ENCODE results near the gene AFAP1.

DNA sequence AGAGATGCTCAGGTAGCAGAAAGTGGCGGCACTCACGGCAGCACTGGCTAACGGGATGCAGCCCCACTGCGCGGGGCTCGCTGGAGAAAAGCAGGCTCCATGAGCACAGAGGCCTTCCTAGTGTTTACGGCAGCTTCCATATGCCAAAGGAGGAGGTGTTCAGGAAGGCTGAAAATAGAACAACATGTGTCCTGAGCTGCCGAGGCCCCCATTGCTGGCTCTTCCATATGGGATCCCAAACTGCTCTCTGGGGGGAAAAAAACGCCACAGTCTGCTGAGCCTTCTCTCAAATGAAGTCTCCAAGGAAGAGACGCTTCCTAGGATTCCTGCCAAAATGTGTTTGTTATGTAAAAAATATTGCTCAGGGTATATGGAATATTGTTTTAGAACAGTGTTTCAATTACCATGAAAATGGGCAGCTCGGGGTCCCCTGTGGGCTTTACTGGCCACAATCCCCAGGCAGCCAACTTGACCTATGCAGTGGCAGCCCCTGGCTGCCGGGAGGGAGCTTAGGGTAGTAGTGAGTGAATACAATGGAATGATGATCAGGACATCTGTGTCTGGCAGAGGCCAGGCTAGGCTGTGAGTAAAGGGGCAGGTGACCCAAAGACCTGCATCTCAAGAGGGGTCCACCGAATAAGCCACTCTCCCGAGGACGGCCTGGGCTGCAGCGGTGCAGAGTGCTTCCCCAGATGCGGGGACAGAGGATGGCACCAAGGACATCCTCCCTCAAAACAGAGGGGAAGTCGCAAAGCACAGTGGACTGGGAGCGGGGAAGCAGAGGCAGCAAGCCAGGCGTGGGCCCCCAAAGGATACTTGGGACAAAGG lies 170.1 kb downstream of the AFAP1 start:
- TF ChIP-seq POLR2A (IDR thresholded peaks at IDR 0.05): no peak
- TF ChIP-seq, protein P1, sequence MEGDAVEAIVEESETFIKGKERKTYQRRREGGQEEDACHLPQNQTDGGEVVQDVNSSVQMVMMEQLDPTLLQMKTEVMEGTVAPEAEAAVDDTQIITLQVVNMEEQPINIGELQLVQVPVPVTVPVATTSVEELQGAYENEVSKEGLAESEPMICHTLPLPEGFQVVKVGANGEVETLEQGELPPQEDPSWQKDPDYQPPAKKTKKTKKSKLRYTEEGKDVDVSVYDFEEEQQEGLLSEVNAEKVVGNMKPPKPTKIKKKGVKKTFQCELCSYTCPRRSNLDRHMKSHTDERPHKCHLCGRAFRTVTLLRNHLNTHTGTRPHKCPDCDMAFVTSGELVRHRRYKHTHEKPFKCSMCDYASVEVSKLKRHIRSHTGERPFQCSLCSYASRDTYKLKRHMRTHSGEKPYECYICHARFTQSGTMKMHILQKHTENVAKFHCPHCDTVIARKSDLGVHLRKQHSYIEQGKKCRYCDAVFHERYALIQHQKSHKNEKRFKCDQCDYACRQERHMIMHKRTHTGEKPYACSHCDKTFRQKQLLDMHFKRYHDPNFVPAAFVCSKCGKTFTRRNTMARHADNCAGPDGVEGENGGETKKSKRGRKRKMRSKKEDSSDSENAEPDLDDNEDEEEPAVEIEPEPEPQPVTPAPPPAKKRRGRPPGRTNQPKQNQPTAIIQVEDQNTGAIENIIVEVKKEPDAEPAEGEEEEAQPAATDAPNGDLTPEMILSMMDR (IDR thresholded peaks at IDR 0.05): no peak
